M059J (cell line): Measurements from ENCODE around the gene FBXO2. TPM values are rescaled to one million over a fixed set of nuclear protein-coding genes. Genes with fewer than 3 reads are reported as not detected.
"Not testable (repeated sequence)": the region's sequence is repeated elsewhere in the genome, so short reads cannot be mapped to it uniquely, and the experiment has no call there.

Experiments
- DNase-seq: peaks from one replicate; pipeline ENCODE4 v3.0.0-alpha.2; 2012; ENCODE audit warnings: low read depth
- total RNA-seq: library from RNA; depleted of rRNA; stranded (reverse); fragments of >200 nt; shearing (Covaris generic); gene quantifications from 2 replicates; pipeline ENCODE4 v1.2.3, GENCODE V29; 2014

Gene FBXO2
- total RNA-seq, 1 experiment from 2014 or later, result 7.5 TPM

DNA sequence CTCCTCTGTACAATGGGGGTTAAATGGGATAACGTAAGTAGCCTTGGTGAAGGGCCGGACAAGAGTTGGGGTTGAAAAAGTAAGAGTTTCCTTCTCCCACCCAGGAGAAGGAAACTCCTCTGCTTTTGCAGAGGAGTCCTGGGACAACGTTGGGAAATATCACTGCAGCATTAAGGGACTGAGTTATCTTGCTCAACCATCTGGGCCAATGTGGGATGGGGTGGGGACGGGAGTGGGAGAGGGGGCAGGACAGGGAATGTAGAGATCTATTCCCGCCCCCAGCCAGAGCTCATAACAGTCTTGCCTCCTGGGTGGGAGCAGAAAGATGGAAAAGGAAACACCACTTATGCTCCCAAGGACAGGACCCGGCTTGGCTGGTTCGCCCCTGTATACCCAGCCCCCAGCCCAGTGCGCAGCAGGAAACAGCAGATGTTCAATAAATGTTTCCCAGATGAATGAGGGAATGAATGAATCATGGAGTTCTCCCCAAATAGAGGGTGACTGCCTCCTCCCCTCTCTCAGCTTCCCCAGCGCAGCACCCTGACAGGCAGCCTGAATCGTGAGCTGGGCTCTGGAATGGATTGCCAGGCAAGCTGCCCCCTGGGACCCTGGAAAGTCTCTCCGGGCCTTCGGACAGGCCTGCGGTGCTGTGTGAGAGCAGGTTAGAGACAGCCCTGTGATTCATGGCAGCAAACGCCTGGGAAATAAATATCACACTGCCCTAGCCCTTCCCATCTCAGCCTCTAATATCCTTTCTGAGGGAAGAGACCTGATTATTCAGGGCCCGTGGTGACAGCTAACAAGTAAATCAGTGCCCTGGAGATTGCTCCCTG lies 24.8 kb downstream of the FBXO2 start:
- no peak for DNase-seq

- no peak for DNase-seq
These were observed 25.5 kb downstream of the FBXO2 start for GRCh38 chr1:11628767-11629166.

GRCh38 chr1:11626551-11626950 lies 27.7 kb downstream of the FBXO2 start:
- no peak for DNase-seq

- DNase-seq, result no peak
These were observed 30.5 kb downstream of the FBXO2 start for GRCh38 chr1:11623702-11624101.

GRCh38 chr1:11622398-11622797 lies 31.8 kb downstream of the FBXO2 start:
- no peak for DNase-seq

DNA sequence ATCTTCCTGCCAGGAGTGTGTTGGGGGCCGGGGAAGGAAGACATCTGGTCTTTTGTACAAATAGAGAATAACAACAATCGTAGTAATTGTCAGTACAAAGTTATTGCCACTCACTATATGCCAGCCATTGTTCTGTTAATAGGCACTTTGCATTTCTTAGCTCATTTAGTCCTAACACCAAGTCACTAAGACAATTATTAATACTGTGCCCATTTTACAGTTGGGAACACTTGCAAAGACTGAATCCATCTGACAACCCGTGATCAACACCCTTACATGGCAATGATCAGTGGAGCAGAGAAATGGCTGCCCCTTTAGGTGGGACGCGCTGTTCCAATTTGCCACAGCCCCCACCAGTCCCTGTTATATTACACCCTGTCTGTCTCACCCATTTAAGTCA lies 33.3 kb downstream of the FBXO2 start:
- no peak for DNase-seq

DNA sequence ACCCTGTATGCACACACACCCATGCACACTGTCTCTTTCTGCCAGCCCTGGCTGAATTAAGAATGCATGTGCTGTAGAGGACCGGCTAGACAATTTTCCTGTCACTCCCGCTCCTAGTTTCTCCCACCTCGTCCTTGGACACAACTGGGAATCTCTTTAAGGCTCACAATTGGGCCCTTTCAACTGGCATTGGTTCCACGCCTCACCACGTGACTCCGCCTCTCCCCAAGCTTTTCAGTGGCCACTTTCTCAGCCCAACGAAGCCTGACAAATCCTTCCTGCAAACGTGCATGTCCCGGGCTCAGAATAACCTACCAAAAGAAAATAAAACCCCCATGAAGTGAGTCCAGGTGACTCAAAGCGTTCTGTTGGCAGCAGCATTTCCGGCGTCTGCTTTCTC lies 33.8 kb downstream of the FBXO2 start:
- no peak for DNase-seq

DNA sequence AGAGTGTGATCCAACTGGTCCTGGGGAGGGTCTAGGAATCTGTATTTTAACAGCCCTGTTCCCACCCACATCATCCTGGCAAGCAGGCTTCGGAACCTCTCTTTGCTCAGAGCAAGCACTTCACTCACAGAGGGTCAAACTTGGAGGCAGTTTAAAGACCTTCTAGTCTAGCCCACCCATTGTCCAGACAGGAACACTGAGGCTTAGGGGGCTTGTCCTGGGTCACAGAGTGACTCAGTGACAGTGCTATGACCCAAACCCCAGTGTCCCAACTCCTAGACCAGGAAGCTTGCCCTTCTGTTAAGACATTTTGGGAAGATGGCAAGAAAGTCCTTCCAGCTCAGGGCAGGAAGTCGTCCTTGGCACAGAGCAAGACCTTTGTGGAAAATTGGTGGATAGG lies 36.5 kb downstream of the FBXO2 start:
- no peak for DNase-seq

DNA sequence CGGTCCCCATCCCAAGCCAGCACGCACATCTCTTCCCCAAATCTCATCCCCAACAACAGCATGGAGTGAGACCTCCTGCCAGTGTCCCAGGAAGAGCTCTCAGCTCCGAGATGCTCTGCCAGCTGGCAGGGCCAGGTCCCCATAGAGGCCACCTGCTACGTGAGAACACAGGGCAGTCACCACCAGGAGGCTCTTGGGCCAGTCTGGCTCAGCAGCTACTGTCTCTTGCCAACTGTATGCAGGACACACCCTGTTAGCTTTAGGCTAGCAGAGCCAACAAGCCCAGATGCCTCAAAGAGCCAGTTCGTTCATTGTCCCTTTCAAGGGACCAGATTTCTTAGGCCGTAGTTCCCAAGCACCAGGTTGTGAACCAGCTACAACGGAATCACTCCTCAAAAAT lies 36.9 kb downstream of the FBXO2 start:
- DNase-seq, result no peak

GRCh38 chr1:11616766-11617165 lies 37.5 kb downstream of the FBXO2 start:
- no peak for DNase-seq

DNA sequence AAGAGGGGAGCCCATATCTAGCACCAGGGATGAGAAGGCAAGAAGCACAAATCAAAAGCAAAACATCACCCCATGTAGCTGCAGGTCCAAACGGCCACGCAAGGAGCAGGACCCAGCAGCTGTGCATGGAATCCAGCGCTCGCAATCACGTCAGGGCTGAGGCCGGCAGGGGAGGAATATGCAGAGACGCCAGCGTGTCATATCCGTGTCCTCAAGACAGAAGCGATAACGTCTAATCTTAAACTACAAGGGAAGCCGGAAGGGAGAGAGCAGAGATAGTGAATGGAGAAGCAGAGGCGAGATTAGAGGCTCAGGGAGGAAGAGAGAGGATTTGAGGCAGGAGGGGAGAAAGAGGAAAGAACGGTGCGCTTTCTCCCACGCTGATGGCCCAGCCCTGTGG lies 39.1 kb downstream of the FBXO2 start:
- DNase-seq, result no peak

DNA sequence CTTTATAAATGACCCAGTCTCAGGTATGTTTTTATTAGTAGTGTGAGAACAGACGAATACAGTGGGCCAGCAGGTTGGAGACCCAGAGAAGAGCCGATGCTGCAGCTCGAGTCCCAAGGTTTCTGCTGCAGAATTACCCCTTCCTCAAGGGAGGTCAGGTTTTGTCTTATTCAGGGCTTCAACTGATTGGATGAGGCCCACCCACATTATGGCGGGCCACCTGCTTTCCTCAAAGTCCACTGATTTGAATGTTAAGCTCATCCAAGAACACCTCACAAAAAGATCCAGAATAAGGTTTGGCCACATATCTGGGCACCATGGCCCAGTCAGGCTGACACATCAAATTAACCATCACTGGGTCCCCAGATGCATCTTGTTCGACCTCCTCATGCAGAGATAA lies 40.9 kb downstream of the FBXO2 start:
- no peak for DNase-seq

- DNase-seq, result no peak
These were observed 42.4 kb downstream of the FBXO2 start for GRCh38 chr1:11611638-11612327.

GRCh38 chr1:11610629-11611180 lies 43.5 kb downstream of the FBXO2 start:
- DNase-seq, result no peak

- DNase-seq, result not testable (repeated sequence)
These were observed 44.9 kb downstream of the FBXO2 start for GRCh38 chr1:11609378-11609777.

GRCh38 chr1:11608596-11609130 lies 45.6 kb downstream of the FBXO2 start:
- not testable (repeated sequence) for DNase-seq

- no peak for DNase-seq
These were observed 47.5 kb downstream of the FBXO2 start for GRCh38 chr1:11606775-11607174.

DNA sequence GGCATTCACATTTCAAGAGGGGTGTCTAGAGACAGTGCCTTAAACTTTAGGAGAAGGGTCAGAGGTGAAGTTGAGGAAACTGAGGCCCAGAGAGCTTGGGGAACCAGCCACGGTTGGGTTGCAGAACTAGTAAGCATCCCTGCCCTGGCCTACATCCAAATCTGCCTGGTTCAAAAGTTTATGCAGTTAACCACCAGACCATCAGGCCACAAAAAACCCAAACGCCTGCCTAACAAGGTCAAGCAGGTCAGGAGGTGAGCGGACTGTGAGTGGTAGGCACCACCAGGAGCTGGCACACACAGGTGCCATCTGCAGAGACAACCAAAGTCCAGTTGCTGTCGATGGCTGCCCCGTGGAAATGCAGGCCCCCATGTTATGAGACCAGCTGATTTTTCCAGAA lies 51.2 kb downstream of the FBXO2 start:
- no peak for DNase-seq

DNA sequence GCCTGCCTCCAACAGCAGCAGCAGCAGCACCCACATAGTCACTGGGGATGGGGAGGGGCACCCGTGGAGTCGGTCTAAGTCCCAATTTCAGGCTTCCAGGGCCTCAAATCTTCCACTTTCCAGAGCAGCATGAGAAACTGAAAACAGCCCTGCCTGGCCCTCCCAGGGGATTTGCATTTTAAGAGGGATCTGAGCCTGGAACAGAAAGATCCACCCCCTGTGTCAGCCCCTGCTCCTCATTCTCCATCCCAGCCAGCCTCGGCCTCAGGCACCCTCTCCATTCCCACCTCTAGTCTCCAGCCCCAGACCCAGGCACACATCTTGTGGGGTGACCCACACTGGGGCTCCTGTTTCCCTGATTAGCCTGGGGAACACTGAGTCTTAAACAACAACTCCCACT lies 51.8 kb downstream of the FBXO2 start:
- DNase-seq, result no peak

DNA sequence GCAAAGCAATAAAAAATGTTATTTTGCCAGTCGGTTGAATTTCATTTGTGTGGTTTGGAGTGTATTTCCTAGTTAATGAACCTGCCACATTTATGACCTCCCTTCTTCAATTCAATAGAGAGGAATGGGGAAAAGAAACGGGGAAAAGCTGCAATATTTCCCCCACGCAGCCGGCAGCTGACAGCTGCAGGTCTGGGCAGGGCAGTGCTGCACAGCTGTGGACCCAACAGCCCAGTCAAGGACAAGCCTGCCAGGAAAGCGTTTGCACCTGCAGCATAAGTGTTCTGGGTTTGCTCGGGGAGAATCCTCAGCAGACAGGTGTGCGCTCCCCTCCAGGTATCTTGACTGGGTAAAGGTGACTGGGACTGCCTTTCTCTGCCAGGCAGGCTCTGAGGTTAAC lies 53.4 kb downstream of the FBXO2 start:
- DNase-seq, result no peak

DNA sequence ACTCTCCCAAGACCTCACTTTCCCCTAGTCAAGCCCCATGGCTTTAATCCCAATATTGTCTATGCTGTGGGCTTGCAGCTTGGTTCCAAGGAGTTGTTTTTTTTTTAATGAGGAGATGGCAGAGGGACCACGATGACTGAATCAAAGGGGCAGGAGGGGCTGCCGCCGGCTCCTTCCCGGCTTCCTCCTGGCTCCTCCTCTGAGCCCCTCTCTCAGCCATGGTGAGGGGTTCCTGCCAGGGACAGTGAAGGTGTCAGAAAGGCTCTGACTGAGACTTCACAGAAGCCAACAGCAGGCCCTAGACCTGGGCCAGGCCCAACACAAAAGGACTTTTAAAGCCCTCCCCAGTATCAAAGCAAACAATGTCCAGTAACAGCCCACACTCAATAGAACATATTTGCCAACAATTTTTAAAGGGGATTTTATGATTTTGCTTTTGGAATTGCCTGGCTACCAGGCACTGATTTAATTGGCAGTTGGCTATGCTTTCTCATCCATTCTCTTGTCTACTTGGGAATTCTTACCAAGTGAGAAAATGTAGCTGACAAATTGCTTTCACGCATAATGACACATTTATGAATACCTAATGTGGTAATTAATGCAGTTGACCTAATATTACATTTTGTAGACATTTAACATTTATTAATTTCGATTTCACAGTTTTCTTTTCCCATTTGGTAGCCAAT lies 54.2 kb downstream of the FBXO2 start:
- no peak for DNase-seq

GRCh38 chr1:11598461-11598860 lies 55.8 kb downstream of the FBXO2 start:
- no peak for DNase-seq
